WTC11 (cell line): ENCODE results near the gene SEMA4C. TPM values are rescaled to one million over a fixed set of nuclear protein-coding genes. Genes with fewer than 3 reads are reported as not detected.
A peak's percentile ranks its signal among the peaks of the same experiment; 100 is the strongest.

Source experiments
- ATAC-seq: fragments of 200-7000 bp; cut with Tn5 transposase; 2 replicates; pipeline ENCODE4 v1.10.0; 2021; ENCODE audit warnings: mild to moderate bottlenecking, moderate library complexity
- CTCF ChIA-PET: fragments of 300-600 bp; sonication (Branson Sonifier 250); formaldehyde crosslinking; loops from one replicate; lab custom pipeline; 2021; ENCODE audit warnings: antibody characterized with exemption; lab: Charles Lee
- POLR2A ChIA-PET: fragments of 350-600 bp; sonication (Branson Sonifier 250); formaldehyde crosslinking; loops from one replicate; lab custom pipeline; 2021; ENCODE audit warnings: antibody characterized with exemption; lab: Charles Lee
- DNase-seq: peaks from one replicate; pipeline ENCODE4 v3.0.0; 2021; ENCODE audit warnings: low spot score
- H3K27ac Mint-ChIP-seq: 2 replicates; pipeline ENCODE4 v1.8.0; 2021; ENCODE audit warnings: mixed read lengths
- H3K27me3 Mint-ChIP-seq: 2 replicates; pipeline ENCODE4 v1.8.0; 2021; ENCODE audit warnings: low read depth, mild to moderate bottlenecking, moderate library complexity, mixed read lengths
- H3K36me3 Mint-ChIP-seq: 2 replicates; pipeline ENCODE4 v1.8.0; 2021; ENCODE audit warnings: mixed read lengths
- H3K4me1 Mint-ChIP-seq: 2 replicates; pipeline ENCODE4 v1.8.0; 2022; ENCODE audit warnings: mixed read lengths
- H3K4me3 Mint-ChIP-seq: 2 replicates; pipeline ENCODE4 v1.8.0; 2021; ENCODE audit warnings: mild to moderate bottlenecking, moderate library complexity, mixed read lengths
- H3K9me3 Mint-ChIP-seq: 2 replicates; pipeline ENCODE4 v1.8.0; 2021; ENCODE audit warnings: mixed read lengths
- AR ChIP-seq: fragments of 250-450 bp; sonication (Bioruptor Pico); IDR thresholded peaks from 2 replicates; pipeline ENCODE4 v1.9.0; 2021; ENCODE audit warnings: mild to moderate bottlenecking
- E2F5 ChIP-seq: sonication (generic); formaldehyde crosslinking; IDR thresholded peaks from 2 replicates; pipeline ENCODE4 v1.8.1; 2022; ENCODE audit warnings: mild to moderate bottlenecking, moderate library complexity, missing genetic modification reagents
- ETV6 ChIP-seq: sonication (generic); formaldehyde crosslinking; IDR thresholded peaks from 2 replicates; pipeline ENCODE4 v1.8.1; 2022; ENCODE audit warnings: mild to moderate bottlenecking, missing genetic modification reagents
- GABPB1 ChIP-seq: sonication (generic); formaldehyde crosslinking; IDR thresholded peaks from 2 replicates; pipeline ENCODE4 v1.8.1; 2023; ENCODE audit warnings: mild to moderate bottlenecking, missing genetic modification reagents
- JAZF1 ChIP-seq: fragments of 250-450 bp; sonication (Bioruptor Pico); IDR thresholded peaks from 2 replicates; pipeline ENCODE4 v1.9.0; 2021; ENCODE audit warnings: moderate library complexity, mild to moderate bottlenecking, inconsistent platforms
- MAX ChIP-seq: sonication (generic); formaldehyde crosslinking; IDR thresholded peaks from 2 replicates; pipeline ENCODE4 v1.8.0; 2022; ENCODE audit warnings: mild to moderate bottlenecking, missing genetic modification reagents
- MYBL2 ChIP-seq: sonication (generic); formaldehyde crosslinking; IDR thresholded peaks from 2 replicates; pipeline ENCODE4 v1.8.1; 2023; ENCODE audit warnings: mild to moderate bottlenecking, moderate library complexity, missing genetic modification reagents
- NR1H2 ChIP-seq: sonication (generic); formaldehyde crosslinking; IDR thresholded peaks from 2 replicates; pipeline ENCODE4 v1.9.0; 2021; ENCODE audit warnings: mild to moderate bottlenecking, moderate library complexity, missing genetic modification reagents
- NR2C2 ChIP-seq: sonication (generic); formaldehyde crosslinking; IDR thresholded peaks from 2 replicates; pipeline ENCODE4 v1.8.0; 2022; ENCODE audit warnings: mild to moderate bottlenecking, missing genetic modification reagents
- PRRX2 ChIP-seq: fragments of 250-450 bp; sonication (Bioruptor Pico); IDR thresholded peaks from 2 replicates; pipeline ENCODE4 v1.8.0; 2021; ENCODE audit warnings: mild to moderate bottlenecking
- TCF7 ChIP-seq: sonication (generic); formaldehyde crosslinking; IDR thresholded peaks from 2 replicates; pipeline ENCODE4 v1.8.0; 2022; ENCODE audit warnings: mild to moderate bottlenecking, low read depth, missing genetic modification reagents, moderate library complexity
- ZBTB43 ChIP-seq: sonication (generic); formaldehyde crosslinking; IDR thresholded peaks from 2 replicates; pipeline ENCODE4 v1.8.1; 2023; ENCODE audit warnings: mild to moderate bottlenecking, missing genetic modification reagents
- ZNF416 ChIP-seq: fragments of 250-450 bp; sonication (Bioruptor Pico); IDR thresholded peaks from 2 replicates; pipeline ENCODE4 v1.9.0; 2021; ENCODE audit warnings: mild to moderate bottlenecking, inconsistent platforms
- ZNF423 ChIP-seq: fragments of 250-450 bp; sonication (Bioruptor Pico); IDR thresholded peaks from 2 replicates; pipeline ENCODE4 v2.1.2; 2022; ENCODE audit warnings: mild to moderate bottlenecking, moderate library complexity
- total RNA-seq: library from RNA; stranded (reverse); gene quantifications from 3 replicates; pipeline ENCODE4 v1.2.3, GENCODE V29; 2021
- TF ChIP-seq, protein P1 (sequence below): sonication (generic); formaldehyde crosslinking; IDR thresholded peaks from 2 replicates; pipeline ENCODE4 v1.8.1; 2023; ENCODE audit warnings: mild to moderate bottlenecking, missing genetic modification reagents, borderline replicate concordance

SEMA4C gene
- total RNA-seq, 1 experiment from 2014 or later: 81.6 TPM

- TF ChIP-seq, protein P1, sequence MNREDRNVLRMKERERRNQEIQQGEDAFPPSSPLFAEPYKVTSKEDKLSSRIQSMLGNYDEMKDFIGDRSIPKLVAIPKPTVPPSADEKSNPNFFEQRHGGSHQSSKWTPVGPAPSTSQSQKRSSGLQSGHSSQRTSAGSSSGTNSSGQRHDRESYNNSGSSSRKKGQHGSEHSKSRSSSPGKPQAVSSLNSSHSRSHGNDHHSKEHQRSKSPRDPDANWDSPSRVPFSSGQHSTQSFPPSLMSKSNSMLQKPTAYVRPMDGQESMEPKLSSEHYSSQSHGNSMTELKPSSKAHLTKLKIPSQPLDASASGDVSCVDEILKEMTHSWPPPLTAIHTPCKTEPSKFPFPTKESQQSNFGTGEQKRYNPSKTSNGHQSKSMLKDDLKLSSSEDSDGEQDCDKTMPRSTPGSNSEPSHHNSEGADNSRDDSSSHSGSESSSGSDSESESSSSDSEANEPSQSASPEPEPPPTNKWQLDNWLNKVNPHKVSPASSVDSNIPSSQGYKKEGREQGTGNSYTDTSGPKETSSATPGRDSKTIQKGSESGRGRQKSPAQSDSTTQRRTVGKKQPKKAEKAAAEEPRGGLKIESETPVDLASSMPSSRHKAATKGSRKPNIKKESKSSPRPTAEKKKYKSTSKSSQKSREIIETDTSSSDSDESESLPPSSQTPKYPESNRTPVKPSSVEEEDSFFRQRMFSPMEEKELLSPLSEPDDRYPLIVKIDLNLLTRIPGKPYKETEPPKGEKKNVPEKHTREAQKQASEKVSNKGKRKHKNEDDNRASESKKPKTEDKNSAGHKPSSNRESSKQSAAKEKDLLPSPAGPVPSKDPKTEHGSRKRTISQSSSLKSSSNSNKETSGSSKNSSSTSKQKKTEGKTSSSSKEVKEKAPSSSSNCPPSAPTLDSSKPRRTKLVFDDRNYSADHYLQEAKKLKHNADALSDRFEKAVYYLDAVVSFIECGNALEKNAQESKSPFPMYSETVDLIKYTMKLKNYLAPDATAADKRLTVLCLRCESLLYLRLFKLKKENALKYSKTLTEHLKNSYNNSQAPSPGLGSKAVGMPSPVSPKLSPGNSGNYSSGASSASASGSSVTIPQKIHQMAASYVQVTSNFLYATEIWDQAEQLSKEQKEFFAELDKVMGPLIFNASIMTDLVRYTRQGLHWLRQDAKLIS (CRISPR knock-in tag): no peak
- TF ChIP-seq AR (CRISPR knock-in tag) (no peak), JAZF1 (CRISPR knock-in tag) (no peak), GABPB1 (CRISPR knock-in tag) (no peak), MAX (CRISPR knock-in tag) (no peak), TCF7 (CRISPR knock-in tag) (no peak), NR2C2 (CRISPR knock-in tag) (no peak)
Observed at GRCh38 chr2:96888072-96889011, 18.5 kb upstream of the SEMA4C start (continued).

- POLR2A ChIA-PET: no interaction called here
- Mint-ChIP-seq H3K9me3 (no peaks in the 10 kb centered on the region), H3K27me3 (no peaks in the 10 kb centered on the region; the same call in 1 of the 2 replicates), H3K4me1 (peaks cover 35% of the 10 kb centered on the region), H3K36me3 (no peaks in the 10 kb centered on the region), H3K4me3 (no peak overlapping the region), H3K27ac (peak overlapping the region; percentile 12; the same call in 1 of the 2 replicates)
- no peak for TF ChIP-seq JAZF1 (CRISPR knock-in tag)
- DNase-seq (no peak), ATAC-seq (no peak)
- CTCF ChIA-PET: interaction anchor here (1.0 to 1.9 kb wide), 5 partner anchors 13 to 63 kb away, joined by 3 to 7 read pairs (median 4); partner anchors contain the start of gene ANKRD39
Observed at GRCh38 chr2:96887493-96888012, 17.7 kb upstream of the SEMA4C start.

GRCh38 chr2:96885432-96886347 is 15.8 kb upstream of the SEMA4C start:
- no peak for ATAC-seq
- H3K4me1 Mint-ChIP-seq: peaks cover 41% of the 10 kb centered on the region
- H3K9me3 Mint-ChIP-seq: no peaks in the 10 kb centered on the region
- TF ChIP-seq E2F5 (CRISPR knock-in tag) (no peak), GABPB1 (CRISPR knock-in tag) (no peak), ZNF416 (CRISPR knock-in tag) (no peak), NR2C2 (CRISPR knock-in tag) (no peak), NR1H2 (no peak), ETV6 (CRISPR knock-in tag) (no peak), MYBL2 (CRISPR knock-in tag) (no peak), PRRX2 (no peak), MAX (CRISPR knock-in tag) (no peak), ZNF423 (CRISPR knock-in tag) (no peak), ZBTB43 (CRISPR knock-in tag) (no peak)
- no peak overlapping the region for H3K4me3 Mint-ChIP-seq
- H3K27me3 Mint-ChIP-seq: no peaks in the 10 kb centered on the region
- CTCF ChIA-PET: interaction anchor here (1.5 to 2.2 kb wide), 5 partner anchors 11 to 65 kb away, joined by 3 to 10 read pairs (median 7); partner anchors contain the start of gene ANKRD39
- POLR2A ChIA-PET: no interaction called here
- no peaks in the 10 kb centered on the region for H3K36me3 Mint-ChIP-seq
- 0 out of 2 replicates have a peak overlapping the region, but pooled peaks have one; percentile 19 for H3K27ac Mint-ChIP-seq
- no peak for DNase-seq
